GM18511 (cell line): ENCODE measurements around the gene MSRB3.

Experiments
- ATAC-seq: cut with Tn5 transposase; IDR thresholded peaks from one replicate; pipeline ENCODE4 v1.9.1; 2021; ENCODE audit warnings: mild to moderate bottlenecking, moderate library complexity; ENCODE audit not compliant: unreplicated experiment

The MSRB3 gene

DNA sequence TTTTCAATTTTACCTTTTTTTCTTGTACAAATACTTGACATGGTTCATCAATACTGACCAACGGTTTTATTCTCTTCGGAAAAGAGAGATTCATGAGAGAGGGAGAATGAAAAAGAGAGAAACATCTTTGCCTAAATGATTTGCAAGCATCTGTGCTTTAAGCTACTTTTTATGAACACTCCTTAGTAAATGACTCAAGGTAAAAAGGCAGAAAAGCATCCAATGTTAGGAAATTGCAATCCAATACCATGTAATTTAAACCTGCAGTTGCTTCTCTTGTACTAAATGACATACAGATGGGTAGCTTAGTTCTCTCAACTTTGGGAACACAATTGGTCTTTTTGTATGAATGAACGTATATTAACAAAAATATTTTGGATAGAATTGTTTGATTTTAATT lies 46.1 kb downstream of the MSRB3 start:
- ATAC-seq: no peak

DNA sequence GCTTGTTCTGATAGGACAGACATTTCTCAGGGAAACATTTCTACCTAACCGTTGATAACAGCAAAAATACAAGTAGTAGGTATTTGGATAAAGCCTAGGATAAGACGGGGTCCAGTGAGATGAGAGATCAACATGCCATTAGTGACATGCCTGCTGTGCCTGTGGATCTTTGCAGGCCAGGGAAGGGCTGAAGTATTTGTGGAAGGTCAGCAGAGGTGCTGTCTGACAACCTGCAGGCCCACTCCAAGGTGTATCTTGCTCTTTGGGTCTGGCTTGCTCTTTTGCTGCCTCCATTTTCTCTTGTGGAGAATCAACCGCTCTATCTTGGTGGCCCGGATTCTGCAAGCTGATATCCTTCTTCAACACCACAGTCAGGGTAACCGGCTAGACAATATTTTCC lies 46.7 kb downstream of the MSRB3 start:
- ATAC-seq: no peak

DNA sequence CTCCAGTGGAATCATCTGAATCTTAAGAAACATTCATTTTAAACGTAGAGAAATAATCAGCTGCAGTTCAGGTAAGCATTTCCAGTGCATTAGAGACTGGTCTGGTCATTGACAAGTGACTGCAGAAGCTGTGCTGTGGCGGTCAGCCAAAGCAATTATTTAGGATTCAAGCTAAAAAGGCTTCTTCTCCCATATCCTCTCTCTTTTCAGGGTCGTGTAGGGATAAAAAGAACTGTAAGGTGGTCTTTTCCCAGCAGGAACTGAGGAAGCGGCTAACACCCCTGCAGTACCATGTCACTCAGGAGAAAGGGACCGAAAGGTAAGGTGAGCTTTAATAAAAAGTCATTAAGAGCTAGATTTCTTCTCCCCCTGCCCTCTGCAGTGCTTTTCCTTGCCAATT lies 48.1 kb downstream of the MSRB3 start:
- ATAC-seq: no peak

DNA sequence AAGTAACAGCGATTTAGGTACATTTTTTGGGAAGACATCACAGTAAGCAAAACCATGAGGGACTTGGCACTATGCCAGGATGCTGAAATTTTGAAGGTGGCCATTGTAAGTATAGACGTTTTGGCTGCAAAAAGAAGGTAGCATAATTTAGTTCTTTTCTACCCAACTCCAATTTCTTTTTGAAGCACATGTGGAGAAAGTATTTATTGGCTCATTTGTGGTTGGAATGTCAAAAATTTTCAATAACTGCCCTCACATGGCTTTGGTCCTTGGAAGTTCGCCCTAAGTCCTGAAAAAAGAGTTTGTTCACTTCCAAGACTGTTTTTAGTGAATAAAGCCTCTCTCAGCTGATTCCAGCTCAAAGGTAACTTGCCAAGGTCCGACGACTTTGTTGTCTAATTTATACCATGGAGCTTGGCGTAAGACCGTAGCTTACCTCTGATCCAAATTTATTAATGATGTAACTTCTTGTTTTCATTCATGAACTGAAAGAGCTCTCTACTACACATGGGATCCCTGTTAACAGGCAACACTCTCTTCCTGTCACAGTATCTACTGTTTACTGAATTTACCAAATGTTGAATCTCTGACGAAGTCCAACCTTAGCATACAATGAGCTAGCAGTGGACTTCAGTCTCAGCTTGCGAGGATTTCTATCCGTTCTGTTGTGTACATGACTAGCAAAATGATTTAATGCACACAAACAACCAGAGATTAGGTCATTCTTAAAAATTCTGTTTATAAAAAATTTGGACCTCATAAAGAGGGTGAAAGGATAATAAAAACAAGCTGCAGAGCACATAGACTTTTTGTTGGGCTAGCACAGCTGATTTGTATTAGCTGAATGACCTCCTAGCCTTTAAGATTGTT lies 49.0 kb downstream of the MSRB3 start:
- no peak for ATAC-seq

DNA sequence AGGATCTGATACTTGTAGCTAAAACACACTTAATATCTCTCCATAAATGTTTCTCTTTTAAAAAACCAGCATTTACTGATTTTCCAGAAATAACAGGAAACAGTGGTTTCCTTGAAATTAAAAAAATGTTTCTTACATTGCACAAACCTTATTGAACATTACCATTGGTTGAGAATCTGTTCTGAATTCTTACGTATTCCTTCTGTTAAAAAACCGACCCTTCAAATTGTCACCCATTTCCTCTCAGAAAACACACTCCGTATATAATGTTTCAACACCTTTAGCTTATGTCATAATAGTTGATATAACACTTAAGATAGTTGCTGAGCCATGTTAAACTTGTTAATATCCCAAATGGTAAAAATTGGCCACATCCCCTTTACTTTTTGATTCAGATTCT lies 51.2 kb downstream of the MSRB3 start:
- no peak for ATAC-seq

DNA sequence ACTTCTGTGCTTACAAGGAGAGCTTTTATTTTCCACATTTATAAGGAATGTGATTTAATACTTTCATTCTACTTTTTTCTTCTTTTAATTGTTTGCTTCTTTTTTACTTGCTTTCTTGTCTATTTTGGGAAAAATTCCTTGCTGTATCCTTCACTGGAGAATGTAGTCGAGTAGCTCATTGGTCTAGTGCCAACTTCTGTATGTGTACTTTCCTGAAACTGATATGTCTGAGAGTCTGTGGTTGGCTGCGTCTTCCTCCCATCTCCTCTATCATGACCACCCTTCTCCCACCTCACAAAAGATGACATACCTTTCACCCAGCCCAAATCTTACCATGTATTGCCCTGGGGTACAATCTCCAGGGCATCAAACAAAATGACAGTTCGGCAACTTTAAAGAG lies 51.8 kb downstream of the MSRB3 start:
- ATAC-seq: no peak

DNA sequence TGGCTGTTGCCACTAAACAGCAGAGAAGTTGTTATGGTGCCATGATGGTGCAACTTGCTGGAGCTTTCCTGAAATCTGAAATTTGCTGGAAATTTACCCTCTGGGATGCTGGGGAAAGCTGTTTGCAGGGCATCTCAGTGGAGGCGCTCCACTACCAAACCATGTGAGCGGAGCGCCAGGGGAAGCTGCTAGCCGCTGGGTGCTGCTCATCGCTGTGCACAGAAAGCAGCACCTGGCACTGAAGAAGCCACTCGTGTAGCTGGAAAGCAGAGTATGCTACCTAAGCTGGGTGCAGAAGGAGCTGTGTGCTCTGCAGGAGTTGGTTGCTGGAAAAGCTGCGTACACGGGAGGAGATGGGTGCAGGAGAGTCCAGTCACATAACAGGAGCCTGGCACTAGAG lies 53.0 kb downstream of the MSRB3 start:
- no peak for ATAC-seq

DNA sequence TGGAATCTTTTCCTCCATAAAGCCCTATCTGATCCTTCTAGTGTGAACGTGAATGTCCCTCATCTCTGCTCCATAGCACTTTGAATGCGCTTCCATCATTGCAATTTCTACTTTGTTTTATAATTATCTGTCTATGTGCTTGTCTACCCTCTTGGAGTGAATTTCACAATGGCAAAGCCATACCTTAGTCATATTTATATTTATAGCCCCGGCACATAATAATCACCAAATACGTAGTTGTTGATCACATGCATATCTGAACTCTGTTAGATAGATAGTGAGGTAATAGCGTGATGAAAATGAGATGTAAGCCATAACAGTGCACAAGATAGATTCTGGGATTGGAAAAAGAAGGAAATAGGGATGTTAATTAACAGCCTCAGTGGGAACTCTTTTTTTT lies 55.2 kb downstream of the MSRB3 start:
- no peak for ATAC-seq

DNA sequence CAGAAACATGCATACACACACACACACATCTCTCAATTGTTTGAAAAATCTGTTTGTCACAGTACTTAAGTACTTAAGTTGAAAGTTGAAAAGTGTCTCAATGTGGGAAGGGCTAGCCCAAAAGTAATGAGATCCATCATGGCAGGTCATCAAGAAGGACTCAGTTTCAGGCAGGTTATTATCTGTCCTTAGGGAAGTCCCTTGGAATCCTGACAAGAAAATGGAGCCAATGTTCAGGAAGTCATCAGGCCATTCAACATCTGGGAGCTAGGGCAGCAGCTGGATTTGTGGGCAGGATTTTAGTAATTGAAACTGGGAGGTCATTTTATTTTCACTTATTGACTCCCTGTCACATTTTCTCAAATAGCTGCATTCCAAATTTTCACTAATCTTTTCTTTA lies 56.0 kb downstream of the MSRB3 start:
- no peak for ATAC-seq

DNA sequence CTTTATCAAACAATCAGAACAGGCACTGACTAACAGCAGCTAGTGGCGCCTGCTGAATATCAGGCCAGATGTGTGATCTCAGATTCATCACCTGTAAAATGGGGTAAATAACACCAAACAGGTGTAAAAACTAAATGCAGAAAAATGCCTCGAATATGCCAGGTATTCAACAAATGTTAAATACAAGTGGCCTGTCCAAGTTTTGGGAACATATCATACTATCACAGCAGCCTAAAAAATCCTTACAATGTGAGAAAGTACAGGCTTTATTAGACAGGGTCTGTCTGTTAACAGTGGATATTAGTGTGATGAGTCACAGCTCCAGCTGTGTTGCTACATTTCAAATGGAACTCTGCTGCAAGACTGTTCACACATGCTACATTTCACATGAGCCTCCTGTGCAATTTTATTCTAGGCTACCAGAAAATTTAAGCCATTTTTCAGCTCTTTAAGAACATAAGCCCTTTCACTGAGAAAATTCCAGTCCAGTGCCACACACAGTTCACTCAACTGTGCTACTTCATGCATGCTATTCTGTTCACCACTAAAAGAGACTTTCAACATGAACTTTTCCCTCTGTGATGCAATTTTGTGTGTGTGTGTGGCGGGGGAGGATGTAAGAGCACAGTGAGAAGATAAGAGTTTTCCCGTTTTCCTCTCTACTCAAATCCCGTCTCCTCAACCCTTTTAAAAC lies 56.7 kb downstream of the MSRB3 start:
- no peak for ATAC-seq

DNA sequence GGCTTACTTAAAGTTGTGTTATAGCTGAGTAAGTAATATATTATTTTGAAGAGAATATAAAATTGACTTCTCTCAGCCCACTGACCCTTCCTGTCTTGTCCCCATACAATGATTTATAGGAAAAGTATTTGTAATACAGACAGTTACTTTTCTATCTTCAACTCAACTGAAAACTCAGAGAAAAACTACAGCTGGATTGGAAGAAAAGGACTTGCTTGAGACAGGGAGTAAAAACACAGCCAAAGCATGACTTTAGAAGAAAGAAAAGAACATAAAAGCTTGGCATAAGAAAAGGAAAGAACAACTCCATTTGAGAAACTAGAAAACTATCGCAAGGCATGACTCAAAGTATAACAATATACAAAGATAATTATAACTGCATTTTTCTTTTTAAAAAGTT lies 57.5 kb downstream of the MSRB3 start:
- no peak for ATAC-seq

DNA sequence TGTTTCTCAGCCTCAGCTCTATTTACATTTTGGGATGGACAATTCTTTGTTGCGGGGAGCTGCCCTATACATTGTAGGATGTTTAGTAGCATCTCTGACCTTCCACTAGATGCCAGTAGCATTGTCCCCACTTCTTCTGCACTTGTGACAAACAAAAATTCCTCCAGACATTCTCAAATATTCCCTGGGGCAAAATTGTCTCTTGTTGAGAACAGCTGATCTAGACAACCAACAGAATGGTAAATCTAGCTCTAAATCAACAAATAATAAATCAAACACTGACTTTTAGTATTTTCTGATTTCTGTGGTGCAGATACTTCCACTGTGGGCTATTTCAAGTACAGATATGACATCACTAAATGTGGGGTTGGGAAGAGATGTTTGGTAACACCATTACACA lies 60.7 kb downstream of the MSRB3 start:
- ATAC-seq: no peak

DNA sequence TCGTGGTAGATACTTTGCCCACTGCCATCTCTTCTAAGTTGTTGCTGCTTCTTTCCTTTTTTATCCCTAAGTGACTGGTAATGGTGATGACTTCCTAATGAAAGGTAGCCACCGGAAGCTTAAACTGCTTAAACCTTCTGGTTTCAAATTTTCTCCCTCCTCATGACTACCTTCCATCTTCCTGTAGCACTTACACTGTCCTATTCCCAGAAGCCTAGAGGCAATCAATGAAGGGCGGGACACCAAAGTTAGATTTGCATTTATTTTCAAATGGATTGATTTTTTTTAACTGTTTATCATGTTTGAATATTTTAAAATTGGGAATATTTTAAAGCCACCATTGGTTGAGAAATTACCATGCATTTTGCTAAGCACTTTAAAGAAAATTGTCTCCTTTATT lies 64.7 kb downstream of the MSRB3 start:
- ATAC-seq: no peak

DNA sequence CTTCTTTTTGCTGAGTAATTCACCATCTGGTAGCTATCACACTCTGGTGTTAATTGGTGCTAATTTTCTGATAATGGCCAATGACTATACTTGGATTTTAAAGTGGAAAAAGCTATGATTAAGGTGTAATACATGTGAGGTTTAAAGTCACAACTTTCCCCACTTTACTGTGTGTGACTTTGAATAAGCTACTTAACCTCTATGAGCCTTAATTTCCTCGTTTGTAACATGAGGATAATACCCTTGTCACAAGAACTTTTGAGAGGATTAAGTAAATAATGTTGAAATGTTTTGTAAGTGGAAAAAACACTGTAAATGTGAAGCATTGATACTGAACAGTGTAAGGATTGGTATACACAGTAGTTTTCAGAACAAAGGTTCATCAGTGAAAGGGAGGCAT lies 65.3 kb downstream of the MSRB3 start:
- ATAC-seq: no peak

DNA sequence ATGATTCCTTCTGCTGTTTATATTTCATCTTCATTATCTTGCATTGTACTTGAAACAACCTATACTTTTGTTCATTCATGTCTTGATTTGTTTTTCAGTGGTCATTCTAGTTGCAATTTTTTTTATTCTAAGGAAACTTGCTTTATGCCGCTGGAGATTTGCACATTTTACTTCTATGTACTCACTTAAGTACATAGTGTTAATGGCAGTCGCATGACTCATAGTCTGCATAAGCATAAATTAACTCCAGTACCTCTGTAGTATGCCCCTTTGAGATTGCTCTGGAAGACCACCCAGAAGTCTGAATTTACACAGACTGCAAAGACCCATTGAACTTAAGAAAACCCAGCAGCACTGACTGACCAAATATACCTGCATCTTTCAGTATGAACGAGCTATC lies 77.0 kb downstream of the MSRB3 start:
- no peak for ATAC-seq

DNA sequence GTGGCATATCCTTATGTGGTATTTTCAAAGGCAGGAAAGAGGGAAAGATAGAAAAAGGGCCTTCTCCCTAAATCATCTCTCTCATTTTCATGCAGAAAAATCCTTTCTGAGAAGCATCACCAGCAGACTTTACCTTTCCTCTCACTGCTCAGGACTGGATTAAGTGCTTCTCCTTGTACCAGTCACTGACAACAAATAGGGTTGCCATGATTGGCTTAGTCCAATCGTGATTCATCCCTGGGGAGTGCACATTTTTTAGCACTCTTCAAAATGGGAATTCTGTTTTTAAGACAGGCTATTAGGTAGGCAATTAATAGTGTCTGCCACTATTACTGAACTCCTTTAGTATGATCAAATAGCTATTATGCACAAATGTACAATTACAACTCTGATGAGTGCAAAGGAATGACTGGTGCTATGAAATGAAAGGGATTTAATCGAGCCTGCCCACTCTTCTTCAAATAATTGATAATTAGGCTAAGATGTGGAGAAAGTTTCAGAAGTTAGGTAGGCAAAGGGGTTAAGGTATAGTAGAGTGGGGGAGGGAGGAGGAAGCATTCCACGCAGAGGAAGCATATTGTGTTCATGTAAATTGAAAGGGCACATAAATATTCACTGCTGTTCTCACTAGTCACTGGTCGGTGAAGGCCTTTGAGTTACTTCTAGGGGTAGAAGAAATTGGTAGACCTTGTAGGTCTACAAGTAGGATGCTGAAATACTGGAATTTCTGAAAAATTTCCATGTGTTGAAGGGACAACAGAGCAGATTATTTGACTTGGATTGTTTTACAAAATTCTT lies 84.0 kb downstream of the MSRB3 start:
- ATAC-seq: no peak

DNA sequence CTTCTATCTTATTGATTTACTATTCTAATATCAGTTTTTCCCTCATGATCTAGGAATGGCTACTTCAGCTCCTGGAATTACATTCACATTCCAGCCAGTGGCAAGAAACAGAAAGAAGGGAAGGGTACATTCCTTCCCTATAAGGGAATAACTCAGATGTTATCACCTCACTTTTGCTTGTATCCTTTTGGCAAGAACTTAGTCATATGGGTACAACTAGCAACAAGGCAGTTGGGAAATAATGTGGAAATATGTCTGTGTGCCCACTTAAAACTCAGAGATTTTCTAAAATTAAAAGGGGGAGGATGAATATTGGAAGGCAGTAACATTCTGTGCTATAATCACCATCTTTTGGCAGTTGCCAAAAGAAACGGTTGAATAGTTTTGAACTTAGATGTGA lies 85.6 kb downstream of the MSRB3 start:
- no peak for ATAC-seq

DNA sequence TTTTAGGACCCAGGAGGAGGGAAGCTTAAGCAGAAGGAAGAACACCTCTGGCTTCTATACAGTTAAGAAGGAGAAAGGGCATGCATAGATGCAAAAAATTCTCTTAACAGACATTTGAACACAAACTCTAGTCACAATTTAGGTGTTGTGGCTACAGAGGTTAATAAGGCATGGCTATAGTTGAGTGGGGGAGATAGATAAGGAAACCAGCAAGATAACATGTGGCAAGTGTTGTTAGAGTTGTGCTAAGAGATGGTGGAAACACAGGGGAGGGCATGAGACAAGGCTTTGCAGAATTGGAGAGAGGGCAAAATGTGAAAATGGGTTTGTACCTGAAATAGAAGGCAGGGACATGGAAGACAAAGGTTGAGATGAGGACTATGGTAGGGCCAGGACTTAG lies 88.9 kb downstream of the MSRB3 start:
- no peak for ATAC-seq

DNA sequence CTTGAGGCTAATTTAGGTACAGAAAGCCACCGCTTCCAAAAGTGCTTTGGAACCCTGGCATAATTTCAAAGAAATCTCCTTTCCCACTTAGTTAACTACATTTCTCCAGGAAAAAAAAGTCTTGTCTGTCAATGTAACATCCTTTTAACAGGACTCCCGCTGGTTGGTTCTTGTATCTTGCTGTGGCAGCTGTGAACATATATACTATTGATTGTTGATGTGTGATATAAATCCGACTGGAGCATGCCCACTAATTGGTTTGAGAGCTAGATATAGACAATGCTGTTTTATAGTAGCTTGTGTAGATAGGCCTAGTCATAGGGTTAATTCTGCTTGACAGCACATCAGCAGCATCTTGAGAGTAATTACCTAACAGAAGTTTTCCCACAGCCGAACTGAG lies 89.6 kb downstream of the MSRB3 start:
- ATAC-seq: no peak

DNA sequence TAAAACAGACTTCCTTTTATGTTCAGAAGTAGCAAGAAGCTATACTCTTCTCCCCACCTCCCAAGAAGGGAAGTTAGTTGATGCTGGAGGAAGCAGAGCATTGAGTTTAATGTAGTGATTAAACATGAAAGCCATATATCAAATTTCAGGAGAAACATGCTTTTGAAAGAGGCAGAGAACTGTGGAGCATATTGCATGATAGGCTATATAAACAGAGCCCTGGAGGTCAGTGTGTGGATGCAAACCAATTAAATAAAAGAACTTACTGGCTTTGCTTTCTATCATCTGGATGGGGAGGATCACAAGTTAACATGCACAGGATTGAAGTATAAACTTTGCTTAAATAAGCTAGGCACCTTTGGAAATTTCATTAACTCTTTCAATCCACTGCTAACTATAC lies 94.1 kb downstream of the MSRB3 start:
- no peak for ATAC-seq

DNA sequence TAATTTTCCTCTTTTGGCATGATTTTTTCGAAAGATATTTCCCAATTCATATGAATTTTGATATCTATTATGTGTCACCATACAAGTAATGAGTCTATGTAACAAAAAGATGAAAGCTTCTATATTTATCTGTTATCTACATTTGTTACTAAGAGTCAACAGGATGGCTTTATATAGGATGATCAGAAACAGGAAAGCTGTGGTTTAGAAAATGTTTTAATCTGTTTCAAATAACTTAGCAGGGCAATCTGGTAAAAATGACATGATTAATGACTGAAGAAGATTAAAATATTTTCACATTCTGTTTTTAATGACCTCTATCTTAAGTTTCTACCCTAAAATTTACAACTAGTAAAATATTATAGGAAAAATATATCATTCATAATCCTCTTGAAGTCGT lies 105.8 kb downstream of the MSRB3 start:
- no peak for ATAC-seq

DNA sequence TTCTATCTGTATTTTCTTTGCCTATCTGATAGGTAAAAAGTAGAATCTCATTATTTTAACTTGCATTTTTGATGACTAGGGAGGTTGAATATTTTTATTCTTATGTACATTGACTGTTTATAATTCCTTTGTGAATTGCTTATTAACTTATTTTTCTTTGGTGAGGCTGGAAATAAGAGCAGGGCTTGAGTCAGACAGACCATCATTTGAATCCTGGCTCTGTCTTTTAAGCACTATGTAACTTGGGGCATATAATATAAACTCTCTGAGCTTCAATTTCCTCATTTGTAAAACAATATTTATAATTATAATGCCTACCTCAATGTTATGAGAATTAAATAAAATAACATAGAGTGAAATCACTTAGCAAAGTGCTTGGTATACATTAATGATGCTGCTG lies 108.9 kb downstream of the MSRB3 start:
- no peak for ATAC-seq
